Lung (tissue), 12 donors: ENCODE data around the gene ECE1. TPM values are rescaled to one million over a fixed set of nuclear protein-coding genes. Genes with fewer than 3 reads are reported as not detected.

ENCODE experiments used
- ATAC-seq: fragments of 200-7000 bp; cut with Tn5 transposase; one replicate; pipeline ENCODE4 v1.9.1; 2020; ENCODE audit warnings: moderate number of reproducible peaks; ENCODE audit not compliant: insufficient read depth, low FRiP score
- DNase-seq, 3 donors: peaks; one replicate each; pipeline ENCODE4 v3.0.0-alpha.2; 2013 to 2017
- H3K27ac ChIP-seq, 2 donors: one replicate each; pipeline ENCODE4 v1.5.1; 2013; ENCODE audit warnings: mild to moderate bottlenecking in 2 of 2, moderate library complexity in 2 of 2, control low read depth in 1 of 2, inconsistent platforms in 1 of 2, low read depth in 1 of 2, low read length in 1 of 2
- H3K27me3 ChIP-seq, 3 donors: one replicate each; pipeline ENCODE4 v1.5.1; 2013; ENCODE audit warnings: low read length in 2 of 3; ENCODE audit not compliant: control insufficient read depth in 3 of 3, insufficient read depth in 3 of 3
- H3K36me3 ChIP-seq, 4 donors: one replicate each; pipeline ENCODE4 v1.5.1; 2013; ENCODE audit warnings: low read length in 4 of 4, mild to moderate bottlenecking in 1 of 4, moderate library complexity in 1 of 4; ENCODE audit not compliant: control insufficient read depth in 4 of 4, insufficient read depth in 4 of 4
- H3K4me1 ChIP-seq, 5 donors: one replicate each; pipeline ENCODE4 v1.5.1; 2013; ENCODE audit warnings: low read length in 5 of 5, mild to moderate bottlenecking in 2 of 5, moderate library complexity in 1 of 5; ENCODE audit not compliant: control insufficient read depth in 5 of 5, insufficient read depth in 5 of 5
- H3K4me3 ChIP-seq: one replicate; pipeline ENCODE4 v1.5.1; 2013; ENCODE audit warnings: mild to moderate bottlenecking, control low read depth, moderate library complexity
- H3K9ac ChIP-seq, 2 donors: one replicate each; pipeline ENCODE4 v1.5.1; 2013; ENCODE audit warnings: low read length in 2 of 2, control low read depth in 1 of 2; ENCODE audit not compliant: insufficient read depth in 1 of 2
- H3K9me3 ChIP-seq, 4 donors: one replicate each; pipeline ENCODE4 v1.5.1; 2013; ENCODE audit warnings: low read length in 3 of 4, mild to moderate bottlenecking in 1 of 4, moderate library complexity in 1 of 4; ENCODE audit not compliant: control insufficient read depth in 4 of 4, insufficient read depth in 3 of 4
- WGBS, 2 donors: extraction: QIAGEN DNeasy Blood & Tissue Kit; methylation state at CpG; one replicate each; pipeline ENCODE4 v1.1.7; 2013; 5-methylcytosine and 5-hydroxymethylcytosine counted together
- polyA plus RNA-seq, 2 donors: library from polyadenylated mRNA; stranded (reverse); fragments of 200-250 nt; gene quantifications; one replicate each; pipeline ENCODE4 v1.2.1, GENCODE V29; 2013
- total RNA-seq, 2 donors: library from RNA; depleted of rRNA in 1 of 2; stranded (reverse); fragments of >200 nt in 1 of 2; gene quantifications; one replicate each; pipeline ENCODE4 v1.2.1, GENCODE V29; 2014 to 2021
- TF ChIP-seq, protein P1 (sequence below): IDR thresholded peaks from 2 replicates; pipeline ENCODE4 v1.5.1; 2012; ENCODE audit warnings: mild to moderate bottlenecking; ENCODE audit errors: control extremely low read depth, extremely low read depth
- donor health status: control.
- donor health status: control.
- donor health status: Bipolar disorder and iron deficiency.
- donor health status: healthy.
- donor health status: DM: yes; HTN: yes; CAD: no.

ECE1 gene
- total and polyA plus RNA-seq, 4 donors, result 55.7 to 129 (median 105) TPM

DNA sequence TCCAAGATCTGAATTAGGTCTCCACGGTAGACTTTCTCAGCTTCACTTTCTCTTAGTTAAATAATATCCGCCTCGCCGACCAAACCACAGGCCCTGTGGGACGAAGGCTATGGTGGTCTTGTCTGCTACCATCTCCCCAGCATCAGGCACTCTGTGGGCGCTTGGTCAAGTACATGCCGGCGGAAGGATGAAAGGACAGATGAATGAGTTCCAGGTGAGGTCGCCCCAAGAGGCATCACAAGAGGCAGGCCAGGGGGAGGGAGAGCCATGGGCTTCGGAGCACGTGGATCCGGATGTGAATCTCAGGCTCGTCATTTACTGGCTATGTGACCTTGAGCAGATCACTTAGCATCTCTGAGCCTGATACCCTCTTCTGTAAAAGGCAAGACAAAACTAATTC lies 33.5 kb downstream of the ECE1 start:
- 92 to 95% methylated on average over 13 of the region's 13 CpGs for WGBS, 2 donors
- TF ChIP-seq, protein P1, sequence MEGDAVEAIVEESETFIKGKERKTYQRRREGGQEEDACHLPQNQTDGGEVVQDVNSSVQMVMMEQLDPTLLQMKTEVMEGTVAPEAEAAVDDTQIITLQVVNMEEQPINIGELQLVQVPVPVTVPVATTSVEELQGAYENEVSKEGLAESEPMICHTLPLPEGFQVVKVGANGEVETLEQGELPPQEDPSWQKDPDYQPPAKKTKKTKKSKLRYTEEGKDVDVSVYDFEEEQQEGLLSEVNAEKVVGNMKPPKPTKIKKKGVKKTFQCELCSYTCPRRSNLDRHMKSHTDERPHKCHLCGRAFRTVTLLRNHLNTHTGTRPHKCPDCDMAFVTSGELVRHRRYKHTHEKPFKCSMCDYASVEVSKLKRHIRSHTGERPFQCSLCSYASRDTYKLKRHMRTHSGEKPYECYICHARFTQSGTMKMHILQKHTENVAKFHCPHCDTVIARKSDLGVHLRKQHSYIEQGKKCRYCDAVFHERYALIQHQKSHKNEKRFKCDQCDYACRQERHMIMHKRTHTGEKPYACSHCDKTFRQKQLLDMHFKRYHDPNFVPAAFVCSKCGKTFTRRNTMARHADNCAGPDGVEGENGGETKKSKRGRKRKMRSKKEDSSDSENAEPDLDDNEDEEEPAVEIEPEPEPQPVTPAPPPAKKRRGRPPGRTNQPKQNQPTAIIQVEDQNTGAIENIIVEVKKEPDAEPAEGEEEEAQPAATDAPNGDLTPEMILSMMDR, result no peak
- ATAC-seq, result no peak

DNA sequence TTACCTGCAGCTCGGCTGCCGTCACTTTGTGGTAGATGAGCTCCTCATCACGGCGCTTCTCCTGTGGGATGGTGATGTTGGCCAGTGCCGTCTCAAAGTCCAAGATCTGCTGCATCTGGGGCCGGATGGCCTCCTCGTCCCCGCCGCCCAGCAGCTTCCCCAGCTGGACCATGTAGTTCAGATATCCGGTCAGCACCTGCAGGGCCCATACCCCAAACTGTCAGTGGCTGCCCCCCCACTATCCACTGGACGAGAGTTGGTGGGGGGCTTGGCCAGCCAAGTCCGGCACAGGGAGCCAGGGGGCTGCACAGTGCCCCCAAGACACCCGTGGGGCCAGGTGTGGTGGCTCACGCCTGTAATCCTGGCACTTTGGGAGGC lies 34.3 kb downstream of the ECE1 start:
- Histone ChIP-seq H3K27me3 (no peaks in the 10 kb centered on the region), H3K36me3 (peaks cover 0 to 45% (median 17%) of the 10 kb centered on the region in 4 donors), H3K9ac (no peak overlapping the region), H3K27ac (no peak overlapping the region), H3K4me3 (no peak overlapping the region), H3K4me1 (peaks cover 0 to 34% (median 7%) of the 10 kb centered on the region in 5 donors), H3K9me3 (no peaks in the 10 kb centered on the region)
- TF ChIP-seq, protein P1, result no peak
- no peak for ATAC-seq
- 96 to 99% methylated on average over 14 of the region's 14 CpGs for WGBS, 2 donors
- no peak for DNase-seq

More for the DNA sequence above, 33.5 kb downstream of the ECE1 start:
- H3K4me3 ChIP-seq, result no peak overlapping the region
- peaks cover 4 to 42% (median 11%) of the 10 kb centered on the region in 5 donors for H3K4me1 ChIP-seq
- H3K27ac ChIP-seq, result no peak overlapping the region
- no peak for DNase-seq
- H3K27me3 ChIP-seq, result no peaks in the 10 kb centered on the region
- H3K9me3 ChIP-seq, result no peaks in the 10 kb centered on the region
- peaks cover 0 to 43% (median 17%) of the 10 kb centered on the region in 4 donors for H3K36me3 ChIP-seq
- H3K9ac ChIP-seq, result no peak overlapping the region

DNA sequence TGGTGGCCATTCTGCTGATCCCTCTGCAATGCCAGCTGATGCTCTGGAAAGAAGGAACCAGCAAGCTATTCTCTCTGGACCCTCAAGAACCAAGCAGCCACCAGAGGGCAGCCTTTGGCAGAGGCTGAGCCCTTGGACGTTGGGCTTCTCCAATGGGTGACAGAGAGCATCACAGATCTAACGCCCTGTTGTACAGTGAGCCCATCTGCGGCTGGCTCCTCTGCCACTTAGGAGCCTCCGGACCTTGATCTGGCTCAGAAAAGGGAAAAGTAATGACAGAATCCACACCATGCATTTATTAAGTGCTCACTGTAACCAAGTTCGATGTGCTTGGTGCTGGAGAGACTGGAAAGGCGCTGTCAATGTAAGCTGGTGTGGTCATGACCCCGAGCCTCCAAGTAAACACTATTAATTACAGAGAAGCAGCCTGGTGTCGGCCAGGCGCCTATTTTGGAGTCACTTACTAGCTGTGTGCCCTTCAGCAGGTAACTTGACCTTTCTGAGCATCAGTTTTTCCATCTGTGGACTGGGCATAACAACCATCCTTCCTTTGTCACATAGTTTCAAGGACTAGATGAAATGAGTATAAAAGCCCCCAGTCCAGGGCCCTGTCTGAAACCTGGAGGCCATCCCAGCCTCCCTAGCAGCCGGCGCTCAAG lies 34.9 kb downstream of the ECE1 start:
- peak overlapping the region in 1 of 2 donors; percentile 34 for H3K27ac ChIP-seq
- no peaks in the 10 kb centered on the region for H3K9me3 ChIP-seq
- 48 to 55% methylated on average over 11 of the region's 11 CpGs for WGBS, 2 donors
- no peak overlapping the region for H3K9ac ChIP-seq
- DNase-seq (peak; percentile 88 to 92 (median 92)), ATAC-seq (peak; percentile 82)
- H3K4me3 ChIP-seq, result no peak overlapping the region
- peaks cover 0 to 45% (median 17%) of the 10 kb centered on the region in 4 donors for H3K36me3 ChIP-seq
- H3K4me1 ChIP-seq, result peaks cover 0 to 28% (median 7%) of the 10 kb centered on the region in 5 donors
- TF ChIP-seq, protein P1, result peak; percentile 84
- no peaks in the 10 kb centered on the region for H3K27me3 ChIP-seq
